ENCODE data around the gene BCAR1. TPM values are rescaled to one million over a fixed set of nuclear protein-coding genes. Genes with fewer than 3 reads are reported as not detected.

Gene BCAR1
- total and polyA plus RNA-seq, 2 of the 13 experiments (the other 11 are each of a cell fraction or from before 2014, with no cell fraction given), result 48.1 to 51.7 TPM

DNA sequence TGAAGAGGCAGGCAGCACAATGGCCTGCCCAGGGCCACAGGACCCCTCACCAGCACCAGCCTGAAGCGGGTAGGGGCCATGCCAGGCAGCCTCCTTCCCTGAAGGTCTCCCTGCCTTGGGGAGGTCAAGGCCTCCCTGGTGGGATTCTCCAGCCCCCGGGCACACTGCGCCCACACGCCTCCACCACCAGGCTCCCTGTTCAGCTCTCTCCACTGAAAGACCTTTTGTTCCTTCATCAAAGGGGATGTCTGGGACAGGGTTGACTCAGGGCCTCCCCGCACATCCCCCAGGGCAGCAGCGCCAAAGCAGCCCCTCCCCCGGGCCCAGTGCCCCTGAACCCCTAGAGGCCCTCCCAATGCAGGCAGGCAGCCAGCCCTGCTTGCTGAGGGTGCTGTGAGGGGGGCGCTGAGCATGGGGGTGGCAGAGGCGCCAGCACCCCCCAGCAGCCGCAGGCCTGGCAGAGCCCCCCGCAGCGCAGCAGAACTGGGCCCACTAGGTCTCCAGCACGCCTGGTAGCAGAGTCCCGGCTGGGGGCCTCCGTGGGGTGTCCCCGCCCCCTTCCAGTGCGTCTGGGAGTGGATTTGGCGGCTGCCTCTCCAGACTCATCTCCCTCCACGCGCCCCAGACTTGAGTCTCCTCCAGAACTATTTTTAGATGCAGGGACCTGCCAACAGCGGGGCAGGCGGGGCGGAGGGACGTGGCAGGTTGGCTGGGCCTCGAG lies 13.1 kb downstream of the BCAR1 start (continued):
- TF ChIP-seq, protein P1, sequence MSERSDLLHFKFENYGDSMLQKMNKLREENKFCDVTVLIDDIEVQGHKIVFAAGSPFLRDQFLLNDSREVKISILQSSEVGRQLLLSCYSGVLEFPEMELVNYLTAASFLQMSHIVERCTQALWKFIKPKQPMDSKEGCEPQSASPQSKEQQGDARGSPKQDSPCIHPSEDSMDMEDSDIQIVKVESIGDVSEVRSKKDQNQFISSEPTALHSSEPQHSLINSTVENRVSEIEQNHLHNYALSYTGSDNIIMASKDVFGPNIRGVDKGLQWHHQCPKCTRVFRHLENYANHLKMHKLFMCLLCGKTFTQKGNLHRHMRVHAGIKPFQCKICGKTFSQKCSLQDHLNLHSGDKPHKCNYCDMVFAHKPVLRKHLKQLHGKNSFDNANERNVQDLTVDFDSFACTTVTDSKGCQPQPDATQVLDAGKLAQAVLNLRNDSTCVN (CRISPR knock-in tag; IDR thresholded peaks at IDR 0.05; ENCODE audit: borderline replicate concordance), result no peak
- no peak for TF ChIP-seq ZNF891 (CRISPR knock-in tag; IDR thresholded peaks at IDR 0.05)
- TF ChIP-seq, protein P2, sequence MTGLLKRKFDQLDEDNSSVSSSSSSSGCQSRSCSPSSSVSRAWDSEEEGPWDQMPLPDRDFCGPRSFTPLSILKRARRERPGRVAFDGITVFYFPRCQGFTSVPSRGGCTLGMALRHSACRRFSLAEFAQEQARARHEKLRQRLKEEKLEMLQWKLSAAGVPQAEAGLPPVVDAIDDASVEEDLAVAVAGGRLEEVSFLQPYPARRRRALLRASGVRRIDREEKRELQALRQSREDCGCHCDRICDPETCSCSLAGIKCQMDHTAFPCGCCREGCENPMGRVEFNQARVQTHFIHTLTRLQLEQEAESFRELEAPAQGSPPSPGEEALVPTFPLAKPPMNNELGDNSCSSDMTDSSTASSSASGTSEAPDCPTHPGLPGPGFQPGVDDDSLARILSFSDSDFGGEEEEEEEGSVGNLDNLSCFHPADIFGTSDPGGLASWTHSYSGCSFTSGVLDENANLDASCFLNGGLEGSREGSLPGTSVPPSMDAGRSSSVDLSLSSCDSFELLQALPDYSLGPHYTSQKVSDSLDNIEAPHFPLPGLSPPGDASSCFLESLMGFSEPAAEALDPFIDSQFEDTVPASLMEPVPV (CRISPR knock-in tag; IDR thresholded peaks at IDR 0.05), result peak; percentile 88; the same call in 1 of the 2 replicates
- TF ChIP-seq TCF7L2 (IDR thresholded peaks at IDR 0.05; ENCODE audit: low read depth, low read length), result no peak
- no peak for TF ChIP-seq PCBP2 (optimal IDR thresholded peaks at IDR 0.05; ENCODE audit: low read depth, low read length, poor library complexity, severe bottlenecking)
- no peak for TF ChIP-seq ZNF138 (CRISPR knock-in tag; IDR thresholded peaks at IDR 0.05; ENCODE audit: low read depth)
- TF ChIP-seq, protein P3, sequence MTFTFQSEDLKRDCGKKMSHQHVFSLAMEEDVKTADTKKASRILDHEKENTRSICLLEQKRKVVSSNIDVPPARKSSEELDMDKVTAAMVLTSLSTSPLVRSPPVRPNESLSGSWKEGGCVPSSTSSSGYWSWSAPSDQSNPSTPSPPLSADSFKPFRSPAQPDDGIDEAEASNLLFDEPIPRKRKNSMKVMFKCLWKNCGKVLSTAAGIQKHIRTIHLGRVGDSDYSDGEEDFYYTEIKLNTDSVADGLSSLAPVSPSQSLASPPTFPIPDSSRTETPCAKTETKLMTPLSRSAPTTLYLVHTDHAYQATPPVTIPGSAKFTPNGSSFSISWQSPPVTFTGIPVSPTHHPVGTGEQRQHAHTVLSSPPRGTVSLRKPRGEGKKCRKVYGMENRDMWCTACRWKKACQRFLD (CRISPR knock-in tag; IDR thresholded peaks at IDR 0.05; ENCODE audit: borderline replicate concordance), result 0 out of 2 replicates have a peak, but pooled peaks have one; percentile 8
- TF ChIP-seq ELF1 (CRISPR knock-in tag; IDR thresholded peaks at IDR 0.05), result no peak
- TF ChIP-seq FOXK1 (CRISPR knock-in tag; IDR thresholded peaks at IDR 0.05; ENCODE audit: borderline replicate concordance, low read depth), result no peak
- TF ChIP-seq CHD2 (IDR thresholded peaks at IDR 0.05; ENCODE audit: low read depth, low read length), result 0 out of 2 replicates have a peak, but pooled peaks have one; percentile 50
- TF ChIP-seq ZFX (CRISPR knock-in tag; IDR thresholded peaks at IDR 0.05; ENCODE audit: low read depth), result peak; percentile 63
- no peak; the same call in 1 of the 2 replicates for TF ChIP-seq KDM3A (CRISPR knock-in tag; IDR thresholded peaks at IDR 0.05; ENCODE audit: low read depth)
- peak; percentile 73 for TF ChIP-seq HIVEP1 (CRISPR knock-in tag; IDR thresholded peaks at IDR 0.05)
- TF ChIP-seq TOPORS (CRISPR knock-in tag; IDR thresholded peaks at IDR 0.05), result no peak
- TF ChIP-seq, protein P4, sequence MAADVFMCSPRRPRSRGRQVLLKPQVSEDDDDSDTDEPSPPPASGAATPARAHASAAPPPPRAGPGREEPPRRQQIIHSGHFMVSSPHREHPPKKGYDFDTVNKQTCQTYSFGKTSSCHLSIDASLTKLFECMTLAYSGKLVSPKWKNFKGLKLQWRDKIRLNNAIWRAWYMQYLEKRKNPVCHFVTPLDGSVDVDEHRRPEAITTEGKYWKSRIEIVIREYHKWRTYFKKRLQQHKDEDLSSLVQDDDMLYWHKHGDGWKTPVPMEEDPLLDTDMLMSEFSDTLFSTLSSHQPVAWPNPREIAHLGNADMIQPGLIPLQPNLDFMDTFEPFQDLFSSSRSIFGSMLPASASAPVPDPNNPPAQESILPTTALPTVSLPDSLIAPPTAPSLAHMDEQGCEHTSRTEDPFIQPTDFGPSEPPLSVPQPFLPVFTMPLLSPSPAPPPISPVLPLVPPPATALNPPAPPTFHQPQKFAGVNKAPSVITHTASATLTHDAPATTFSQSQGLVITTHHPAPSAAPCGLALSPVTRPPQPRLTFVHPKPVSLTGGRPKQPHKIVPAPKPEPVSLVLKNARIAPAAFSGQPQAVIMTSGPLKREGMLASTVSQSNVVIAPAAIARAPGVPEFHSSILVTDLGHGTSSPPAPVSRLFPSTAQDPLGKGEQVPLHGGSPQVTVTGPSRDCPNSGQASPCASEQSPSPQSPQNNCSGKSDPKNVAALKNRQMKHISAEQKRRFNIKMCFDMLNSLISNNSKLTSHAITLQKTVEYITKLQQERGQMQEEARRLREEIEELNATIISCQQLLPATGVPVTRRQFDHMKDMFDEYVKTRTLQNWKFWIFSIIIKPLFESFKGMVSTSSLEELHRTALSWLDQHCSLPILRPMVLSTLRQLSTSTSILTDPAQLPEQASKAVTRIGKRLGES (CRISPR knock-in tag; IDR thresholded peaks at IDR 0.05; ENCODE audit: borderline replicate concordance), result no peak
- TF ChIP-seq, protein P5, sequence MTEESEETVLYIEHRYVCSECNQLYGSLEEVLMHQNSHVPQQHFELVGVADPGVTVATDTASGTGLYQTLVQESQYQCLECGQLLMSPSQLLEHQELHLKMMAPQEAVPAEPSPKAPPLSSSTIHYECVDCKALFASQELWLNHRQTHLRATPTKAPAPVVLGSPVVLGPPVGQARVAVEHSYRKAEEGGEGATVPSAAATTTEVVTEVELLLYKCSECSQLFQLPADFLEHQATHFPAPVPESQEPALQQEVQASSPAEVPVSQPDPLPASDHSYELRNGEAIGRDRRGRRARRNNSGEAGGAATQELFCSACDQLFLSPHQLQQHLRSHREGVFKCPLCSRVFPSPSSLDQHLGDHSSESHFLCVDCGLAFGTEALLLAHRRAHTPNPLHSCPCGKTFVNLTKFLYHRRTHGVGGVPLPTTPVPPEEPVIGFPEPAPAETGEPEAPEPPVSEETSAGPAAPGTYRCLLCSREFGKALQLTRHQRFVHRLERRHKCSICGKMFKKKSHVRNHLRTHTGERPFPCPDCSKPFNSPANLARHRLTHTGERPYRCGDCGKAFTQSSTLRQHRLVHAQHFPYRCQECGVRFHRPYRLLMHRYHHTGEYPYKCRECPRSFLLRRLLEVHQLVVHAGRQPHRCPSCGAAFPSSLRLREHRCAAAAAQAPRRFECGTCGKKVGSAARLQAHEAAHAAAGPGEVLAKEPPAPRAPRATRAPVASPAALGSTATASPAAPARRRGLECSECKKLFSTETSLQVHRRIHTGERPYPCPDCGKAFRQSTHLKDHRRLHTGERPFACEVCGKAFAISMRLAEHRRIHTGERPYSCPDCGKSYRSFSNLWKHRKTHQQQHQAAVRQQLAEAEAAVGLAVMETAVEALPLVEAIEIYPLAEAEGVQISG (CRISPR knock-in tag; IDR thresholded peaks at IDR 0.05), result no peak
- TF ChIP-seq ZNF781 (CRISPR knock-in tag; IDR thresholded peaks at IDR 0.05; ENCODE audit: borderline replicate concordance, not compliant biosample characterization), result no peak
- TF ChIP-seq POLR2G (IDR thresholded peaks at IDR 0.05; ENCODE audit: low read depth, low read length), result no peak
- no peak for TF ChIP-seq TP53 (CRISPR knock-in tag; conservative IDR thresholded peaks at IDR 0.05)

Data from HepG2 (cell line).